NCI-H2107 (cell line): ENCODE results near the gene ANKRD13A.
"Not testable (repeated sequence)": the region's sequence is repeated elsewhere in the genome, so short reads cannot be mapped to it uniquely, and the experiment has no call there.

ENCODE experiments used
- DNase-seq: peaks from one replicate; lab custom pipeline; 2025; lab: John Stamatoyannopoulos, UW

The ANKRD13A gene

GRCh38 chr12:109983432-109984142, 15.6 kb upstream of the ANKRD13A start:
- DNase-seq: no peak

GRCh38 chr12:109986236-109986635, 13.0 kb upstream of the ANKRD13A start:
- DNase-seq: not testable (repeated sequence)

GRCh38 chr12:109987615-109988014, 11.6 kb upstream of the ANKRD13A start:
- DNase-seq: no peak

- DNase-seq: no peak
Measured at GRCh38 chr12:109988274-109988673, 11.0 kb upstream of the ANKRD13A start.

- DNase-seq: no peak
Measured at GRCh38 chr12:109988903-109989302, 10.3 kb upstream of the ANKRD13A start.

GRCh38 chr12:109989380-109989779, 9.8 kb upstream of the ANKRD13A start:
- no peak for DNase-seq

GRCh38 chr12:109991586-109991985, 7.6 kb upstream of the ANKRD13A start:
- DNase-seq: no peak

- DNase-seq: no peak
Measured at GRCh38 chr12:109993091-109993490, 6.1 kb upstream of the ANKRD13A start.

GRCh38 chr12:109994401-109995175, 4.6 kb upstream of the ANKRD13A start:
- DNase-seq: no peak

GRCh38 chr12:109995361-109995685, 3.9 kb upstream of the ANKRD13A start:
- no peak for DNase-seq

GRCh38 chr12:109995686-109996482, 3.3 kb upstream of the ANKRD13A start, which contains the start of gene GIT2:
TSS of gene GIT2 (minus strand) at chr12:109996368. CDS start at chr12:109996224, 144 bp downstream.
- peak; percentile 79 for DNase-seq

GRCh38 chr12:109996483-109996853, 2.8 kb upstream of the ANKRD13A start:
- no peak for DNase-seq

- DNase-seq: no peak
Measured at GRCh38 chr12:109997393-109997792, 1.8 kb upstream of the ANKRD13A start.

- DNase-seq: no peak
Measured at GRCh38 chr12:109998241-109998903, 858 bp upstream of the ANKRD13A start.

GRCh38 chr12:109999649-109999971, 380 bp downstream of the ANKRD13A start:
- no peak for DNase-seq

GRCh38 chr12:109999983-110000505, 814 bp downstream of the ANKRD13A start:
- DNase-seq: no peak

GRCh38 chr12:110001596-110001995, 2.4 kb downstream of the ANKRD13A start:
- no peak for DNase-seq

GRCh38 chr12:110002676-110003515, 3.7 kb downstream of the ANKRD13A start:
- no peak for DNase-seq

- no peak for DNase-seq
Measured at GRCh38 chr12:110004598-110004997, 5.4 kb downstream of the ANKRD13A start.

- no peak for DNase-seq
Measured at GRCh38 chr12:110005319-110005973, 6.2 kb downstream of the ANKRD13A start.

- DNase-seq: no peak
Measured at GRCh38 chr12:110006115-110006514, 6.9 kb downstream of the ANKRD13A start.
